NCI-H1436 (cell line): ENCODE results near the gene ZFHX2.
A peak's percentile ranks its signal among the peaks of the same experiment; 100 is the strongest.

Experiments used
- DNase-seq: peaks from one replicate; lab custom pipeline; 2025; lab: John Stamatoyannopoulos, UW

ZFHX2 gene

GRCh38 chr14:23559926-23560520, 8.5 kb upstream of the ZFHX2 start:
- no peak for DNase-seq

GRCh38 chr14:23559010-23559925, 7.7 kb upstream of the ZFHX2 start:
- peak; percentile 72 for DNase-seq

DNA sequence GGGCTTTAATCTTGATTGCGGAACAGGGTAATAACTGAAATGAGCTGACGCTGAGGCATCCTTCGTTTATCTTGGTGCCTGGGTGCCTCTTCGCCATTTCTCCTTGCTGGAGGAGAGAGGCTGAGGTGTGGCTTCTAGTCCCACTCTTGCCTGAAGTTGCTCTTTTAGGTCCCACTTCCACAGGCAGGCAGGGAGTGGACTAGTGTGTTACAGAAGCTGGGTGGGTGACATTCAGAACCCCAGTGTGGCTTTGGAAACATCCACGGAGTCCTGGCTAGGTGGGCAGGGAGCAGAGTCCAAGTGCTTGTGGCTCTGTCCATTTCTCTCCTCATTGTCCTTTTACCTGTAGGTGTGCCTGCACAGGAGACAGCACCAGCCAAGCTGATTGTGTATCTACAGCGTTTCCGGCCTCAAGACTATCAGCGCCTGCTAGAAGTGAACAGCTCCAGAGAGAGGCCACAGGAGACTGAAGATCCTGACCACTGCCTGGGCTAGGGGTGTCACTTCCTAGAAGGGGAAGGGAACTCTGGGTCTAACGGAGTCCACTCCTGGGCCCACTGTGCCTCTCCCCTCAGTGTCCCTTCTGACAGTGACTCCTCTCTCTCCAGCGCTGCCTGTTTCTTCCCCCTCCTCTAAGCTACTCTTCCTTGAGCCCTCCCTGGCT, 6.9 kb upstream of the ZFHX2 start:
- DNase-seq = no peak

DNA sequence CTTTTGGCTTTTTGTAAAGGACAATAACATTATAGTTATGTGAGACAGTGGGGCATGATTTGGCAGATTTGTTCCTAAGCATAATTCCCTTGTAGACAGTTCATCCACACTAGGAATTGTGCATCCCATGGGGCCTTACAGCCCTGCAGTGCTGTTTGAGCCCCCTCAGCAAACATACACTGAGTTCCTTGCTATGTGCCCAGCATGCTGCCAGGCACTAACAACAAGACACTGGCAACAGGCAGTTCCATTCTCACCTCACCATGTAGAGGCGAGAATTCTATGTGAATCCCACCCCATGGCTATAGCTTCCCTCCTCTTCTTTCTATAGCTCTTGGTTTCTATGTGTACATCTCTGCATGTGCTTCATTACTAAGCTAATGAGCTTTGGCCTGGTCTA, 6.4 kb upstream of the ZFHX2 start:
- DNase-seq = no peak

DNA sequence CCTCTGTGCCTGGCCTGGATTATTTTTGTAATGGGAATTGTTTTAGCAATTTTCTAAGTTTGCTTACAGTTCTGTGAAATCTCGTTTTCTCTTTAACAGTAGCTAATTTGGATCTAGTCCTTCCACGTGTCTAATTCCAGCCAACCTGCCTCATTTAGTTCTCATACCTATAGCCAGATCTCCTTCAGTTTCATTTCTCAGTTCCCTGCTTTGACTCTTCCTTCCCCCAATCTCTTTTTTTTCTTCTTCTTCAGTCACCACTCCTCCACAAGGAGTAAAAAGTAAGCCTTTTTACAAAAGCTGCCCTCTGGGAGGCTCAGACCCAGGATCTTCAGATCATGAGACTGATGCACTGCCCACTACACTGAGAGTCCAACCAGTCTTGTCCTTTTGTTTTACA, 6.0 kb upstream of the ZFHX2 start:
- DNase-seq = no peak

- DNase-seq = no peak
Measured at GRCh38 chr14:23556700-23557440, 5.3 kb upstream of the ZFHX2 start.

DNA sequence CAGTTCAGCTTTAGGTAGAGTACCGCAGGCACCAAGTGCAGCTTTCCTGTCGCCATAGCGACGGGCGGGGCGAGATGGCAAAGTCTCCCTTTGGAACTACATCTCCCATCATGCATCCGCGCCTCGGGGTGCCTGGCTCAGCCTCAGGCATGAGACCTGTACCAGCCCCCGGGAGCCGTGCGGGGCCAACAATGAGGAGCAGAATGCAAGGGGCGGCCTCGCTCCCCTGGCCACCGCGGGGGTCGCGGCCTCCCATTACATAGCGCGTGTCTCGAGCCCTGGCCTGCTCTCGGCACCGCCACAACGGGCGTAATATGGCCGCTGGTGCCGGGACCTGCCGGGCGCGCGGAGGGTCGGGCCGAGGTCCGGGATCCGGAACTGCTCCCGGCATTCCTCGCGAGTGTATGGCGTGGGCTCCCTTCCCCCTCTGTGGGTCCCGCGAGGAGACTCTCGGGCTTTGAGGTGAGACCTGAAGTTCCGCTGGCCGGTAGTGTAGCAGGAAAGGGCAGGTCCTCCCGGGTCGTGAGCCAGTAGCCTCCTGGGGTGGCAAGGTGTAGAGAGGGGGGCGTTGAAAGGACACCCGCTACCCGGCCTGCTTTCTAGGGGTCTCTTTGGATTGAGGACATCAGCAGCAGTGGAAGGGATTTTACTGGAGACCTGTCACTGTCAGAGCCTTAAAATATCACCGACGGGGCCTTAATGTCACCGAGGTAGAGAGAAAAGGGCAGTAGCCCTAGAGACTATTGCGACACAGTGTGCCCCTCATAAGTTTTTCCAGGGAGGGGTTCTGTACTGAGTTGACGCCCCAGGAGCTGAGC, 4.5 kb upstream of the ZFHX2 start, which contains the start of gene THTPA:
THTPA (plus strand) TSS at position 390 of the 818 bp plus-strand sequence. CDS start 487 bp downstream, outside the sequence.
- peak; percentile 89 for DNase-seq

- DNase-seq = no peak
Measured at GRCh38 chr14:23555533-23555881, 3.9 kb upstream of the ZFHX2 start.

DNA sequence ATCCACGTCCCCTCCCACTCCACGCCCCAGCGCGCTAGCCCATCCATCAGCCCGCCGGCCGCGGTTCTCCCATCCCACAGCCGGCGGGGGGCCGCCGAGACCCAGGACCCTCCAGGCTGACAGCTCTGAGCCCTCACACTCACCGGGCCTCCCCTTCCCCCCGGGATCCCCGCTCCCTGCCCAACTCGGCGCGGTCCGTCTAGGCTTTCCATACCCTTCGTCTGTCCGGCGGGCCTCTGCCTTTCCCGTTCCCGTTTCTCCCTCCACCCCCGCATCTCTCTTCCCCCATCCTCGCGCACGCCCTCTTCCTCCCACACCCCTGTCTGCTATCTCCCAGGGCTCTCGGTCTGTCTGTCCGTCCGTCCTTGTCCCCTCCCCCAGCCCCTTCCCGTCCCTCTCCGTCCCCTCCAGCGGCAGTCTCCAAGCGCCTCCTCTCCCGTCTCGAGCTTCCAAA, 726 bp downstream of the ZFHX2 start:
- no peak for DNase-seq

DNA sequence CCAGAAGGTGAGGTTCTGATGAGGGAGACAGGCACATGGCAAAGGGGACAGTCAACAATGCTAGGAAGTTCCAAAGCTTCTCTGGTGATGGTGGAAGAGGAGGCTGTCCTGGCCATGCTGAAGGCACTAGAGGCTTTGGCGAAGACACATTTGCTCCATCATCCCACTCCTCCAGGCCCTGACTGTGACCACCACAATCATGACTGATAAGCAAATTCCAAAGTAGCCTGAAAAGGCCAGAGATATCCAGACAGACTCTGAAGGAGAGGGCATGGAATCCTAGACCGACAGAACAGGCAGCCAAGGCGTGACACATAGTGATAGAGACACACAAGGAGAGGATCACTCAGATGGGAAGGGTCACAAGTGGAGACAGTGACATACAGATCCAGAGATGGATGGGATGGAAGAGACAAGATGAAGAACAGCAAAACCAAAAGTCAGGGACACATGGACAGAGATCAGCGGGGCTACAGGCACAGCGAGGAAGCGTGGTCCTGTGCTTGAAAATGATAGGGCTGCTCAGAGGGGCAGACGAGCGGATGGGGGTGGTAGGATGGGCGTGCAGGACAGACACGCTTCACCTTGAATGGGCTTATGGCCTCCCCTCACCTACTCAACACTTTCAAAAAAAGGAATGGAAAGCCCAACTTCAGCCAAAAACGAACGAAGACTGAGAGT, 1.3 kb downstream of the ZFHX2 start:
- DNase-seq = no peak

DNA sequence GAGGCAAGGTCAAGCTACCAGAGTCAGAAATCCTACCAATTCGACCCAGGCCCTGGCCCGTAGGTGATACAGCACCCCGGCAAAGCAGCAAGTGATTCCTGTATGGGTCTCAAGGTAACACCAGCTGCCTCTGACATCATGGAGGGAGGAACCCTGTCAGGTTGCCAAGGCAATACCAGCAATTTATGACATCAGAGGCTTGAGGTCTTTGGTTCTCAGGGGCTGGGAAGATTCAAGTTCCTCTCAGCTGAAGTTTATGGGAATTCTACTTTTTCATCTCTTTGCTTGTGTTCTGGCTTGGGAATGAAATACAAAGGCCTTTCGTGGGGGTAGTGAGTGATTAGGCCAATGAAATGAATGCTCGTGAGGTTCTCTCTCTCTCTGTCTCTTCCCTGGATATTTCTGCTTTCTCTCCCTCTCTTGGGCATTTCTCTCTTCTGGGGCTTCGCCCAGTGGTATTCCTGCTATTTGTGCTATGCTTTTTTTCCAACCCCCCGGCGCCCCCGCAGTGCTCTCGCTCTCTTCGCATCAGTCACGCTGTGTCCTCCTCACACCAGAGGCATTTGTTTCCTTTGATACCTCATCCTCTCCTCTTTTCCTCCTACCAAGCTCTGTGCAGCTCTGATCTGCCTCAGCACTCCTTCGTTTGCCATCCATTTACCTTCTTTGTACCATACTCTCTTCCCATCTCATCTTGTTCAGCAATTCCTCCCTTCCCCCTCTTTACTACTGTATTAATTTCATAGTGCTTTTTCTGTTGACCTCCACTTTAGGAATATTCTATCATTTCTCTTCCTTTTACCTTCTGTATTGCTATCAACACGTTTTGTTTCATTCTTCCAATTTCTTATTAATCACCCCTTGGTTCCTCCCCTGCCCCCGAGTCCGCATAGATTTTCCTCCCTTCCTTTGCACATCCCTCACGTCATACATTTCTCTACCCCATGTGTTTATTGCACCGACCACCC, 2.9 kb downstream of the ZFHX2 start:
- peak; percentile 67 for DNase-seq

DNA sequence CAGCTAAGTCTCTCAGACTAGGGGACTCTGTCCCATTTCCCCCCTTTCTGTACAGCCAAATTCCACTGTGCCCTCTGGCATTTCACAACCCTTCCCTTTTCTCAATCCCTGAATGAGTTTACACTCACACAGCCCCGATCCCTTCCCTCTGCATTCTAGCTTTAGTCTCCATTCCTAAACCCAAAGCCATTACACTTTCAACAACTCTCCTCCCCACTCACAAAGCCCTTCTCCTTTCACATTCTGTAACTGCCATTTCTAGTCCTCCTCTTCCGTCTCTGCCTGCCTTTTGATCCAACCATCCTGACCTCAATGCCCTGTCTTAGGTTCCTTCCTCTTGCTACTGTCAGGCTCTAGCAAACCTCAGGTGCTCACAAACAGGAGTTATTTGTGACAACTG, 3.6 kb downstream of the ZFHX2 start:
- no peak for DNase-seq

DNA sequence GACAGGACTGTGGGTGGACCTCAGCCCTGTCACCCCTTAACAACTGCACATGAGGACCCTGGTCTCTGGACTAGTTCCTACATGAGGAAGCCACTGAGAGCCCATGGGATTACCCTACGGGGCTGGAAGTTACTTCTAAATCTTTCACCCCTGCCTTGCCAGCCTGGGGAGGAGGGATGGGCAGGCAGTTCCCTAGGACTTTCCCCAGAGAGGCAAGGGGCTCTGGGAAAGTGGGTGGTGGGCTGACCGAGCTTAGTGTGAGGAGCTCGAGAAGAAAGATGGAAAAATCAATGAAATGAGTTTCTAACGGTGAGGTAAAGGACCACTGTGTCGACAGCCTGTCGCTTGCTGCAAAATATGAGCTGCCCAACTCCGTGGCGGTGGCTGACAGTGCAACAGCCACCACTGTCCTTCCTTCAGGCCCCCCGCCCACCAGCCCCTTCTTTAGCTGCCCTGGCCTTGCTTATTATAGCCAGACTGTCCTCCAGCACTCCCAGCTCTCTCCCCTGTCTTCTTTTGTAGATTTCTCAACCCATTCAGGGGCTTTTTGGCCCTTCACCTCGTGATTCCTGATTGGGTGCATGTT, 5.0 kb downstream of the ZFHX2 start:
- no peak for DNase-seq

GRCh38 chr14:23545740-23546365, 5.7 kb downstream of the ZFHX2 start:
- no peak for DNase-seq

DNA sequence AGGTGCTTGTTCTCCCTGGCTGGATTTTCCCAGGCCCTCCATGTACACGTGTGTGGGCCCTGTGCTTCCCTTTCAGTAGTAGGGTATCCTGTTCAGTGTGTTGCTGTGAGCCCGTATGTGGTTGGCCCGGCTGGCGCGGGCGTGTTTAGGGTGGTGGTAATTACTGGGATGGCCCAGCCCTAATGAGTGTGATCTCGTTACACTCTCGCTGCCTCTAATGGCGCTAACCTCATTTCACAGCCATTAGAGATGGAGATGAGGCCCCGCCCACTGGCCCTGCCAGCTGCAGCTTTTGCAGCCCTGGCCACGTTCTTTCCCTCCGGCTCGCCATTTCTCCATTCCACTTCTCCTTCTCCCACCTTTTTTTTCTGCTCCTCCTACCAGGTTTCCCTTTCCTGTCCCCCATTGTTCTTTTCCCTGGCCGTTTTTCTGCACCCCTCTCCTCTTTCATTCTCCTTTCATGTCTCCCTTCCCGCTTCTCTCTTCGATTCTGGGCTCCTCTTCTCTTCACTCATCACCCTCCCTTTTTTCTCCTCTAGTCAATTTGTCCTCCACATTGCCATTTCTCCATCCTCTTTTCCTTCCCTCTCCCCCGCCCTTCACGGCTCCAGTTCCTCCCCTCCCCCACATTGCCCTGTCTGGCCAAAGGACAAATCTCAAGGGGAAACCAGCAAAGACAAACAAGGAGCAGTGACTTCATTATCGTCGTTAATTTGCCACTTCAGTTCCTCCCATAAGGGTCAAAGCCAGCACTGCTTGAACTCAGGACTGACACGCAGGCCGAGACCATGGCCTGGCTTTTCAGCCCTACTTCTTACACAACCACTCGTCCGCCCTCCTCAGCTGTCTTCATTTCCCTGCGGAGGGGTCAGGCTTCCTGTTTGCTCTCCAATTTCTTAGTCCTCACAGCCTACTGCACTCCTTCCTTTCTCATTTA, 6.8 kb downstream of the ZFHX2 start:
- DNase-seq = peak; percentile 96

DNA sequence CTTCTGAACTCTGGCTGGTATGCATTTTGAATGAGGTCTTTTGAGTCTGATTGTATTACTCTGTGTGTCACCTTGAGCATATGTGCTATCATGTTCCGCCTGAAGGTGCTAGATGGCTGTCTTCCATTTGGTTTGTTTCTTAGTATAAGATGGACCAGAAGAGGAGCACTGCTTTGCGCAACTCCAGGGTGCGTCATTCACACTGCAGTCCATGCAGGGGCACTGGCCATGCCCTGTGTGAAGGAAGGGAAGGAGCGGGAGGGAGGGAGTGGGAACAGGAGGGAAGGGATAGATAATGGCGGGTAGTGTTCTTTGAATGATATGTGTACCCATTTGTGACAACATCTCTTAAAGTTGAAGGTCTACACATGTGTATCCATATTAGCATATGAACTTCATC, 8.2 kb downstream of the ZFHX2 start:
- DNase-seq = no peak

DNA sequence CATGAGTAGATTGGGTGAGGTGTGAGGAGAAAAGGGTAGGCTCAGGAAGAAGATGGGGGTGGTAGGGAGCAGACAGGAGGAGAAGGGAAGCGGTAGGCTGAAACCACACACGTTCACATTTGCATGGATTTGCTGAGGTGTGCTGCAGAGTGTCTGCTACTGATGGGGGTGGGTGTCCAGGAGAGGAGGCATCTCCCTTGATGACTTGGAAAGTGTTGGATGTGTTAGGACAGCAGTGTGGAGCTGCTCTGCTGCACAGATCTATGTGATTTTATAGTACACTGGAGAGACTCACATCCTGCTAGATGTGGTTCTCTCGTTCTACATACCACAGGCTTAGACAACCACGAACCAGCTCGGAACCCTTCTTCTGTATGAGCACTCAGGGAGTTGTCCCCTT, 9.3 kb downstream of the ZFHX2 start:
- DNase-seq = no peak

- DNase-seq = no peak
Measured at GRCh38 chr14:23540141-23540469, 11.5 kb downstream of the ZFHX2 start.
